Ecto neural progenitor cell (in vitro differentiated cells): Measurements from ENCODE around the gene RIC3.

Source experiments
- DNase-seq: peaks from one replicate; pipeline ENCODE4 v3.0.0-alpha.2; 2018; ENCODE audit warnings: low spot score

Gene RIC3

GRCh38 chr11:8102965-8103364 is 65.9 kb downstream of the RIC3 start:
- no peak for DNase-seq

- DNase-seq: no peak
Measured at GRCh38 chr11:8102296-8102915, 66.4 kb downstream of the RIC3 start.

GRCh38 chr11:8101421-8101820 is 67.4 kb downstream of the RIC3 start:
- DNase-seq: no peak

GRCh38 chr11:8100605-8101004 is 68.2 kb downstream of the RIC3 start:
- DNase-seq: no peak

GRCh38 chr11:8100158-8100557 is 68.7 kb downstream of the RIC3 start:
- no peak for DNase-seq

GRCh38 chr11:8099291-8099899 is 69.4 kb downstream of the RIC3 start:
- DNase-seq: peak; percentile 73

- DNase-seq: no peak
Measured at GRCh38 chr11:8098879-8099278, 69.9 kb downstream of the RIC3 start.

GRCh38 chr11:8098361-8098760 is 70.5 kb downstream of the RIC3 start:
- DNase-seq: no peak

GRCh38 chr11:8097926-8098325 is 70.9 kb downstream of the RIC3 start:
- no peak for DNase-seq

- no peak for DNase-seq
Measured at GRCh38 chr11:8097468-8097867, 71.4 kb downstream of the RIC3 start.

- no peak for DNase-seq
Measured at GRCh38 chr11:8097062-8097461, 71.8 kb downstream of the RIC3 start.

- DNase-seq: no peak
Measured at GRCh38 chr11:8096575-8096974, 72.2 kb downstream of the RIC3 start.

- no peak for DNase-seq
Measured at GRCh38 chr11:8095806-8096522, 72.9 kb downstream of the RIC3 start.

- DNase-seq: peak; percentile 28
Measured at GRCh38 chr11:8095371-8095770, 73.5 kb downstream of the RIC3 start.

GRCh38 chr11:8094656-8095055 is 74.2 kb downstream of the RIC3 start:
- DNase-seq: peak; percentile 27

- peak; percentile 39 for DNase-seq
Measured at GRCh38 chr11:8093931-8094575, 74.8 kb downstream of the RIC3 start.

GRCh38 chr11:8092587-8093424 is 76.0 kb downstream of the RIC3 start:
- peak; percentile 27 for DNase-seq

- no peak for DNase-seq
Measured at GRCh38 chr11:8091721-8092120, 77.1 kb downstream of the RIC3 start.

- DNase-seq: peak; percentile 83
Measured at GRCh38 chr11:8090756-8091155, 78.1 kb downstream of the RIC3 start.

GRCh38 chr11:8089791-8090510 is 78.9 kb downstream of the RIC3 start:
- no peak for DNase-seq

- DNase-seq: no peak
Measured at GRCh38 chr11:8087756-8088155, 81.1 kb downstream of the RIC3 start.
